Bone marrow (tissue), 2 donors: ENCODE measurements around the gene UBASH3A.

ENCODE experiments used
- DNase-seq, 2 donors: peaks; one replicate each; lab custom pipeline; 2025; lab: John Stamatoyannopoulos, UW

Gene UBASH3A

GRCh38 chr21:42431196-42431595, 27.5 kb downstream of the UBASH3A start:
- no peak for DNase-seq

- no peak for DNase-seq
These were observed 29.0 kb downstream of the UBASH3A start for GRCh38 chr21:42432695-42433094.

DNA sequence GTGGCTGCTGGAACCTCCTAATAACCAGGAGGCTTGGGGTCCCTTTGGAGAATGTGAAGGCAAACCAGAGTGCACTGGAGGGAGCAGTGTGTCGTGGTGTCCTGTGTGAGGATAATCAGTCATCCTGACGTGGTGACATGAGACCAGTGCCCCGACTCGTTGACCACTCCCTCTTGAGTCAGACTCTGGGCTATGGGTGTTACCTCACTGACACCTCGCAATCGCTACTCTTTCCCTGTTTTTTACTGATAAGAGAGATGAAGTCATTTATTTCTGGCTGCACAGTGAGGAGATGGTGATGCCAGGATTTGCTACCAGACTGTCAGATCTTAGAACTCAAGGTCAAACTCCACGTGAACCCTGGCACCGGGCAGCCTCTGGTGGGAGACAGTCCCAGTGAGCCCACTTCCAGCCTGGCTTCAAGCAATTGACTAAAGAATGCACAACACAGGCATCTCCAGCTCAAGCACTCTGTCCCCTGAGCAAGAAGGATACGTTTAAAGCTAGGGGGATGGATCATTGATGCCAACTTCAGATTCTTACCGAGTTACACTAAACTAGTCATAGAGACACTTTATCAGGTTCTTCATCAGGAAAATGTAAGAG, 30.3 kb downstream of the UBASH3A start:
- no peak for DNase-seq

- no peak for DNase-seq
These were observed 31.2 kb downstream of the UBASH3A start for GRCh38 chr21:42434884-42435283.

DNA sequence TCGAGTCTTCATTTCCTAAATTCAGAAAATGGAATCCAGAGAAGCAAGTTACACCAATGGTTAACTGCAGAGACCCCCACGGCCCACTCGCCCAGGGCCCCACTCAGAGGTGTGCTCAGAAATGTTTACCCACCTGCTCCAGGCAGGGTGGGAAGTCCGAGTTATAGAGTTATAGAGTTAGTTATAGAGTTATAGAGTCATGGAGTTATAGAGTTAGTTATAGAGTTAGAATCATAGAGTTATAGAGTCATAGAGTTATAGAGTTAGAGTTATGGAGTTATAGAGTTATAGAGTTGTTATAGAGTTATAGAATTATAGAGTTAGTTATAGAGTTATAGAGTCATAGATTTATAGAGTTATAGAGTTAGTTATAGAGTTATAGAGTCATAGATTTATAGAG, 31.7 kb downstream of the UBASH3A start:
- no peak for DNase-seq

DNA sequence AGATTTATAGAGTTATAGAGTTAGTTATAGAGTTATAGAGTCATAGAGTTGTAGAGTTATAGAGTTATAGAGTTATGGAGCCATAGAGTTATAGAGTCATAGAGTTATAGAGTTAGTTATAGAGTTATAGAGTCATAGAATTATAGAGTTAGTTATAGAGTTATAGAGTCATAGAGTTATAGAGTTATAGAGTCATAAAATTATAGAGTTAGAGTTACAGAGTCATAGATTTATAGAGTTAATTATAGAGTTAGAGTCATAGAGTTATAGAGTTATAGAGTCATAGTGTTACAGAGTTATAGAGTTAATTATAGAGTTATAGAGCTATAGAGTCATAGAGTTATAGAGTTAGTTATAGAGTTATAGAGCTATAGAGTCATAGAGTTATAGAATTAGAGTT, 32.1 kb downstream of the UBASH3A start:
- DNase-seq: no peak

GRCh38 chr21:42436914-42437313, 33.2 kb downstream of the UBASH3A start:
- no peak for DNase-seq

GRCh38 chr21:42437786-42438185, 34.1 kb downstream of the UBASH3A start:
- DNase-seq: no peak

DNA sequence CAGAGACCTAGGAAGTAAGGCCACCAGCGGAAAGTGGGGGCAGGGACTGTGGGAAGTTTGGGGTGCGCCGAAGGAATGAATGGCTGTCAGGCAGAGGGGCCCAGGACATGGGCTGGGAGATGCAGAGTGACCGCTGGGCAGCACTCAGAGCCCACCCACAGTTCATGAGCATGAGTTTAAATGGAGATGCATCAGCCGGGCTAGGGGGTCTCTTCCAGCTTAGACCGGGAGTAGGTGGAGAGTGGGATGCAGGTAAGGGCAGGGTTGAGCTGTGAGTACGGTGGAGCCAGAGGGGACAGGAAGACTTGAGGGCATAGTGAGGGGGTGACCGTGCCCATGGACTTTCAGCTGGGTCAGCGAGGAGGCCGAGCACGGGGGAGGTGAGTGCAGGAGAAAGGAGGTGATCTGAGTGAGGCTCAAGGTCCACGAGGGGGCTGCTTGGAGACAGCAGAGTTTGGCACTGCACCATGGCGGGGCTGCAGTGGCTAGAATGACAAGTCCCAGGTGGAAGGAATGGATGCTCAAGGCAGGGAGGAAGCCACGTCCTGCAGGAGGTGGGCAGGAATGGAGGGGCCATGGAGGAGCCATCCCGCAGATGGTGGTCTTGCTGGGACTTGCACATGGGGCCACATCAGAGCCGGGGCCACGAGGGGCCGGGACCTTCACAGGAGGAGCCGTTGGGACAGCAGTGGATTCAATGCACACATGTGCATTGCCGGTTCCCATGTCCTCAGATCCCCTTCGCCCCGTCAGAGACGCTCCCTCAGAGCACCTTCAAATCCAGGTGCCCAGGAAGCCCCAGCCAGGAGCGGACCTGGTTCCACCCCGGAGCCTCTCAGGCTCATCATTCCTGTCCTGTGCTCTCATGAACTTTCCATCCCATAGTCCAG, 34.9 kb downstream of the UBASH3A start:
- DNase-seq: no peak

- DNase-seq: no peak
These were observed 35.8 kb downstream of the UBASH3A start for GRCh38 chr21:42439284-42440186.

DNA sequence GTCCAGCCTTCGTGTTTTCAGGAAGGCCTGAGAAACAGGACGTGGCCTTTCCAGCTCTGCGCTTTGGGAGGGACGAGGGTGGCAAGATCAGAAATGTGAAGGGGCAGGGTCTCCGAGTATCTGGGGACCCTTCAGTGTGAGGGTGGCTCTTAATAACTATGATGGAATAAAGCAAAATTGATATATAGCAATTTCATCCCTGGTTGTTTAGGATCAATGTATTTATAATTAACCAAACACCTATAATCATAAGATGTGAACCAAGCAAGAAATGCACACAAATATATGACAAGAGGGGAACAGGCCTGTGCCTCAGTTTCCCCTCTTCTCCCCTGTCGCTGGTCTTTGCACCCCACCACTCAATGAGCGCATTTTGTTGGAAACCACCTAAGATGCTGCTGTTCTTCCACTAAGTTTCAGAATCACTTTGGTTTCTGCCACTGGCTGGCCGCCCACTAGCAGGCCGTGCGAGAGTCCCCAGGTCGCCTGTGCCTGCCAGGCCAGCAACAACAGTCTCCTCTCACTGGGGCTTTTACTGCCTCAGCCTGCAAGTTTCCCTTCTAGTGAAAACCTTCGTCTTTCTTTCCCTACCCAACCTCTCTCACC, 36.6 kb downstream of the UBASH3A start:
- DNase-seq: no peak

DNA sequence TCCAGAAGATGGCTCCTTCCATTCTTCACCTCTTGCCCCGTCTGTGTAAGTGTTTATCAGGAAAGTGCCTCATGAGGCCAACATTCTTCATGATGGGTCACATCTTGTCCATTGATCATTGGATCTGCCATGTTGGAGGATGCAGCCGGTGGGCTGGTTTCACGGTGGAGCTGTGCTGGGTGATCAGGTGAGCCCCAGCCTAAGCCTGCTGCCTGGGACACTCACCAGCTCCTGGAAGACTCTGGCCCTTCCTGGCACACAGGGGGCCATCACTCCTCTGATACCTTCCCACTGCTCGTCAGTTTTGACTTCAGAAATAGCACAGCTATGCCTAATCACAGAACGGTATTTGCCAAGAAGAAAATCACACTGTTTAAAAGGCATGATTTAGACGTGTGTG, 38.3 kb downstream of the UBASH3A start:
- no peak for DNase-seq

- DNase-seq: no peak
These were observed 39.6 kb downstream of the UBASH3A start for GRCh38 chr21:42443181-42443785.

- no peak for DNase-seq
These were observed 40.4 kb downstream of the UBASH3A start for GRCh38 chr21:42443876-42444744.

GRCh38 chr21:42444745-42445059, 41.0 kb downstream of the UBASH3A start:
- DNase-seq: no peak

DNA sequence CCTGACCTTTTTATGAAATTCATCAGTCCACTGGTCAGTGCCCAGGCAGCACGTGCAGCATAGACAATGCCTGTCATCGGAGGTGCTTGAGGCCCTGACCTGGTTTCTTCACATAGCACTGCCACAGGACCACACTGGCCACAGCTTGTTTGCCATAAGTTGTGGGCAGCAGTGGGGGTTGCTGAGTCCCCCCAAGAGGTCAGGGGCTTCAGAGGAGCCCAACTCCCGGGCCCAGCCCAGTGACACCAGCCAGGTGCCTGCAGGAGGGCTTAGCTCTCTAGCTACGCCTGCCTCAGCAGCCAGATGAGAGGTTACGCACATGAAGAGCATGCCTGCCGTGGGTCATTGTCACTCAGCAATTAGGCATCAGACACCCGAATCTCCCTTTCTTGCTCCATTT, 41.6 kb downstream of the UBASH3A start:
- DNase-seq: no peak

GRCh38 chr21:42446531-42446930, 42.8 kb downstream of the UBASH3A start:
- no peak for DNase-seq

- no peak for DNase-seq
These were observed 43.5 kb downstream of the UBASH3A start for GRCh38 chr21:42447182-42447581.

DNA sequence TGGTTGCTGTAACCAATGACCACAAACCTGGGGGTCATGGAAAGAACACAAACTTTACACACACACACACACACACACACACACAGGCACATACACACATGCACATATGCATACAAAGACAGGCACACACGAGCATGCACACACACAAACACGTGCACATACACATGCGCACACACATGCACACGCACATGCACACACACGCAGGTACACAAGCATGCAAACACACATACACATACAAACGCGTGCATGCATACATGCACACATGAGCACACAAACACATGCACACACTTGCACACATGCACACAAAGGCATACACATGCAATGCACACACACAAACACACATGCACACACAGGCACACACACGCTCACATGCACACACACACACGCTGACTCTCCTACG, 44.0 kb downstream of the UBASH3A start:
- no peak for DNase-seq

DNA sequence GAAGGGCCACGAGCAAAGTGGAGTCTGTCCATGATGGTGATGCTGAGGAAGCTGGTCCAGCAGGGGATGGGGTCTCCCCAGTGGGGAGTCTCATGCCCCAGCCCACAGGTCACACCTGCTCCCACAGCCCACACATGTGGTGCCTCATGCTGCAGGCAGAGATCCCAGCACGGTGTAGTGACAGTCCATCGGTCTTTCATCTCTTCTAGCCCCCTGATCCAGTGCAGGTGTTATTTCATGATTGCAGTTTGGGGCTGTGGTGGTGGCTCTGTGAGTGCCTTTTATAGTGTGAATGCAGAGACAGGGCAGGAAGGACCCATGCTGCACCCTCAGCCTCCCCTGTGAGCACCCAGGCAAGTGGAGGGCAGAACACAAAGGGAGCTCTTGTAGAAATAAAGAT, 45.0 kb downstream of the UBASH3A start:
- no peak for DNase-seq

- DNase-seq: no peak
These were observed 48.2 kb downstream of the UBASH3A start for GRCh38 chr21:42451941-42452340.
